GM12878 (cell line): ENCODE data around the gene LMBR1. TPM values are rescaled to one million over a fixed set of nuclear protein-coding genes. Genes with fewer than 3 reads are reported as not detected.

ENCODE experiments used
- ATAC-seq: fragments of 200-7000 bp; cut with Tn5 transposase; 3 replicates; pipeline ENCODE4 v1.9.1; 2020; ENCODE audit warnings: mild to moderate bottlenecking, moderate library complexity
- BruUV-seq: library from RNA; stranded (reverse); fragments of 400-500 nt; replicated peaks from 2 replicates; lab custom pipeline; 2021; lab: Mats Ljungman, UMichigan
- CTCF ChIA-PET: fragments of 300-600 bp; sonication (Branson Sonifier 250); formaldehyde crosslinking; extraction: SDS; loops from one replicate; lab custom pipeline; 2021; ENCODE audit warnings: inconsistent platforms; lab: Yijun Ruan, JAX
- POLR2A ChIA-PET: fragments of 350-600 bp; formaldehyde crosslinking; extraction: SDS; loops from one replicate; lab custom pipeline; 2021; ENCODE audit warnings: inconsistent platforms; lab: Charles Lee
- RAD21 ChIA-PET: fragments of 300-600 bp; sonication (Branson Sonifier 250); formaldehyde crosslinking; loops from one replicate; lab custom pipeline; 2023; ENCODE audit warnings: antibody characterized with exemption; ENCODE audit not compliant: unreplicated experiment; lab: Charles Lee
- SMC1A ChIA-PET: fragments of 300-600 bp; sonication (Branson Sonifier 250); formaldehyde crosslinking; loops from one replicate; lab custom pipeline; 2023; ENCODE audit not compliant: unreplicated experiment, uncharacterized antibody; lab: Charles Lee
- DNase-seq: peaks from one replicate; pipeline ENCODE4 v3.0.0-alpha.2; 2011; ENCODE audit warnings: low read depth, low spot score
- FAIRE-seq: peaks from 3 replicates; lab custom pipeline; 2011; peaks lifted over from hg19 to GRCh38; lab: Jason Lieb, UNC
- H2AFZ ChIP-seq: 2 replicates; pipeline ENCODE4 v1.6.0; 2011; ENCODE audit warnings: low read depth, low read length, control low read depth; ENCODE audit not compliant: control insufficient read depth
- H3K27ac ChIP-seq: 2 replicates; pipeline ENCODE4 v1.5.1; 2011; ENCODE audit warnings: control low read depth; ENCODE audit not compliant: control insufficient read depth, insufficient read depth
- H3K27me3 ChIP-seq, 2 experiments: replicated peaks in 1 of 2; 2 replicates each; pipeline versions ENCODE4 v1.6.0 to v1.6.1; 2011; ENCODE audit warnings: low read length in 1 of 2; ENCODE audit not compliant: control insufficient read depth in 2 of 2, insufficient read depth in 2 of 2
- H3K36me3 ChIP-seq, 2 experiments: 2 replicates each; pipeline ENCODE4 v1.5.1; 2011; ENCODE audit warnings: low read length in 1 of 2; ENCODE audit not compliant: control insufficient read depth in 2 of 2, insufficient read depth in 2 of 2
- H3K4me1 ChIP-seq: 2 replicates; pipeline ENCODE4 v1.6.1; 2011; ENCODE audit warnings: mild to moderate bottlenecking, low read length, moderate library complexity, mixed read lengths; ENCODE audit not compliant: control insufficient read depth, insufficient read depth
- H3K4me2 ChIP-seq: 2 replicates; pipeline ENCODE4 v1.6.0; 2011; ENCODE audit warnings: control low read depth; ENCODE audit not compliant: control insufficient read depth, insufficient read depth
- H3K4me3 ChIP-seq: fragments of 200-600 bp; sonication (generic); 2 replicates; pipeline ENCODE4 v1.5.1; 2016
- H3K79me2 ChIP-seq: 2 replicates; pipeline ENCODE4 v1.6.0; 2011; ENCODE audit warnings: low read length; ENCODE audit not compliant: control insufficient read depth, insufficient read depth
- H3K9ac ChIP-seq: 2 replicates; pipeline ENCODE4 v1.8.0; 2011; ENCODE audit warnings: low read length, control low read depth, mixed read lengths; ENCODE audit not compliant: control insufficient read depth, insufficient read depth
- H3K9me3 ChIP-seq: replicated peaks from 3 replicates; pipeline ENCODE4 v1.5.1; 2011; ENCODE audit warnings: mild to moderate bottlenecking, low read length; ENCODE audit not compliant: control insufficient read depth, insufficient read depth
- H4K20me1 ChIP-seq: 2 replicates; pipeline ENCODE4 v1.6.0; 2011; ENCODE audit not compliant: control insufficient read depth, insufficient read depth
- ASH2L ChIP-seq: fragments of 300-600, 200-600 bp; sonication (generic); IDR thresholded peaks from 2 replicates; pipeline ENCODE4 v1.6.1; 2017; ENCODE audit warnings: low read depth, mild to moderate bottlenecking, borderline replicate concordance
- E4F1 ChIP-seq: fragments of 450-650 bp; IDR thresholded peaks from 2 replicates; pipeline ENCODE4 v1.6.1; 2018; ENCODE audit warnings: borderline replicate concordance, mild to moderate bottlenecking; ENCODE audit not compliant: partially characterized antibody
- JUNB ChIP-seq: IDR thresholded peaks from 2 replicates; pipeline ENCODE4 v1.6.1; 2016; ENCODE audit warnings: antibody characterized with exemption, mild to moderate bottlenecking
- POLR2A ChIP-seq: IDR thresholded peaks from 2 replicates; pipeline ENCODE4 v1.6.1; 2011; ENCODE audit warnings: low read depth, mild to moderate bottlenecking, low read length
- POLR2AphosphoS2 ChIP-seq: IDR thresholded peaks from 2 replicates; pipeline ENCODE4 v1.6.1; 2011; ENCODE audit warnings: low read depth, mild to moderate bottlenecking, low read length, improper control_type of control experiment, moderate library complexity
- RBBP5 ChIP-seq: fragments of 200-600 bp; sonication (generic); conservative IDR thresholded peaks from 2 replicates; pipeline ENCODE4 v1.6.1; 2016
- STAT3 ChIP-seq: IDR thresholded peaks from 2 replicates; pipeline ENCODE4 v1.6.1; 2011; ENCODE audit warnings: low read depth, low read length, improper control_type of control experiment
- ZNF687 ChIP-seq: fragments of 450-650 bp; IDR thresholded peaks from 2 replicates; pipeline ENCODE4 v1.6.1; 2017; ENCODE audit warnings: mild to moderate bottlenecking, moderate library complexity
- WGBS: methylation state at CpG from one replicate; pipeline ENCODE4 v1.1.6; 2016; ENCODE audit warnings: low lambda C conversion rate; ENCODE audit not compliant: insufficient replicate concordance, insufficient coverage; ENCODE audit errors: missing lambda C conversion rate; 5-methylcytosine and 5-hydroxymethylcytosine counted together
- in situ Hi-C: fragments of 300-500 bp; cut with MboI; formaldehyde crosslinking; loops from 9 replicates; pipeline ENCODE4 v1.14.3; 2018; ENCODE audit warnings: mixed read lengths
- intact Hi-C: fragments of 100-400 bp; cut with micrococcal nuclease; formaldehyde crosslinking; loops from one replicate; pipeline ENCODE4 v1.14.2; 2022; ENCODE audit not compliant: unreplicated experiment
- polyA plus RNA-seq, 11 experiments: library from polyadenylated mRNA; depleted of rRNA in 4 of 11; unstranded in 6 of 11; stranded (reverse) in 5 of 11; fragments of >200 nt; fragmentation: Nextera tagmentation in 4 of 11; fragmentation: Illumina TruSeq in 1 of 11; extraction: Ambion mirVana in 4 of 11; extraction: Trizol in 1 of 11; gene quantifications; 1 replicate in 1 of 11; 2 replicates in 10 of 11; pipeline versions ENCODE4 v1.2.1 to v1.2.3, GENCODE V29; 2011 to 2016; ENCODE audit warnings: inconsistent platforms in 2 of 11, missing spikeins in 2 of 11, low read depth in 1 of 11
- total RNA-seq, 4 experiments: library from RNA; depleted of rRNA in 3 of 4; stranded (reverse); fragments of >200 nt in 3 of 4; fragmentation: Illumina TruSeq in 1 of 4; extraction: Trizol in 1 of 4; gene quantifications; 2 replicates each; pipeline versions ENCODE4 v1.2.1 to v1.2.3, GENCODE V29; 2013 to 2021

The LMBR1 gene
- total and polyA plus RNA-seq, 10 of the 15 experiments (the other 5 are each of a cell fraction or from before 2014, with no cell fraction given): 4.0 to 63.5 (median 28.8) TPM

- no peak for TF ChIP-seq ZNF687
These were observed 72.4 kb downstream of the LMBR1 start (continued) for GRCh38 chr7:156820445-156821063.

GRCh38 chr7:156819733-156820295 lies 73.2 kb downstream of the LMBR1 start:
- DNase-seq: no peak
- H4K20me1 ChIP-seq: no peaks in the 10 kb centered on the region
- in situ Hi-C loops (loop anchor here (5.0 kb wide), 2 partner anchors 1003 to 1023 kb away; no protein-coding TSS in a partner anchor), intact Hi-C loops (loop anchor here (5.0 to 10.0 kb wide), 3 partner anchors 275 to 1023 kb away; no protein-coding TSS in a partner anchor)
- no peaks in the 10 kb centered on the region for H3K27me3 ChIP-seq
- no peak overlapping the region for H3K27ac ChIP-seq
- no peak overlapping the region for H3K9ac ChIP-seq
- SMC1A ChIA-PET: interaction anchor here (0.8 kb wide), 1 partner anchor 346 kb away, joined by 3 read pairs; no protein-coding TSS in a partner anchor
- H3K36me3 ChIP-seq: peaks cover 2 to 5% of the 10 kb centered on the region in 2 experiments; a peak in 2 of 4 replicates
- H2AFZ ChIP-seq: no peak overlapping the region
- WGBS: 93% methylated on average over 5 of the region's 5 CpGs
- no peak for FAIRE-seq
- BruUV-seq: no TSS peak
- H3K4me1 ChIP-seq: no peaks in the 10 kb centered on the region
- no peak for TF ChIP-seq JUNB
- TF ChIP-seq POLR2AphosphoS2: no peak
- TF ChIP-seq STAT3: no peak
- no peak for TF ChIP-seq ASH2L
- TF ChIP-seq RBBP5: no peak
- TF ChIP-seq E4F1: no peak
- TF ChIP-seq POLR2A: no peak
- POLR2A ChIA-PET: no interaction called here
- H3K4me3 ChIP-seq: no peak overlapping the region
- no peaks in the 10 kb centered on the region for H3K79me2 ChIP-seq
- RAD21 ChIA-PET: no interaction called here
- H3K4me2 ChIP-seq: no peak overlapping the region
- H3K9me3 ChIP-seq: no peaks in the 10 kb centered on the region
- CTCF ChIA-PET: interaction anchor here (0.6 to 1.6 kb wide), 6 partner anchors 9 to 1025 kb away, joined by 3 to 4 read pairs (median 3); no protein-coding TSS in a partner anchor
- no peak for ATAC-seq
